ENCODE results near the gene MRPS6.

DNA sequence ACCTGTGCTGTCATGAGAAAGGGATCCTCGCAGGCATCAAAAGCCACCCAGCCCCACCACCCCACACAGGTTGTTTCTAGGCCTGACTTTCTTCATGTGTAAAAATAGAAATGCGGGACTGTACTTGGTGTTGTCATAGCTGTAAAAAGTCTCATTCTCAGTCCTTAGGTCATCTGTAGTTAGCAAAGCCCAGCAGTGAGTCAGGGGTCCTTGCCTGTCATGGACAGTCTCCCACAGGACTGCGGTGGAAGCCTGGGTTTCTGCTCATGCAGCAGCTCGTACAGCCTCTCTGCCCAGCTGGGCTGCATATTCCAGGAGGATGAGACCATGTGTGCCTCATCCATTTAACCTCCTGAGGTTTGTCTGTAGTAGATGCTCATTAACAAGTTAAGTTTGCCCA, 58.2 kb downstream of the MRPS6 start:
- TF ChIP-seq, protein P1, sequence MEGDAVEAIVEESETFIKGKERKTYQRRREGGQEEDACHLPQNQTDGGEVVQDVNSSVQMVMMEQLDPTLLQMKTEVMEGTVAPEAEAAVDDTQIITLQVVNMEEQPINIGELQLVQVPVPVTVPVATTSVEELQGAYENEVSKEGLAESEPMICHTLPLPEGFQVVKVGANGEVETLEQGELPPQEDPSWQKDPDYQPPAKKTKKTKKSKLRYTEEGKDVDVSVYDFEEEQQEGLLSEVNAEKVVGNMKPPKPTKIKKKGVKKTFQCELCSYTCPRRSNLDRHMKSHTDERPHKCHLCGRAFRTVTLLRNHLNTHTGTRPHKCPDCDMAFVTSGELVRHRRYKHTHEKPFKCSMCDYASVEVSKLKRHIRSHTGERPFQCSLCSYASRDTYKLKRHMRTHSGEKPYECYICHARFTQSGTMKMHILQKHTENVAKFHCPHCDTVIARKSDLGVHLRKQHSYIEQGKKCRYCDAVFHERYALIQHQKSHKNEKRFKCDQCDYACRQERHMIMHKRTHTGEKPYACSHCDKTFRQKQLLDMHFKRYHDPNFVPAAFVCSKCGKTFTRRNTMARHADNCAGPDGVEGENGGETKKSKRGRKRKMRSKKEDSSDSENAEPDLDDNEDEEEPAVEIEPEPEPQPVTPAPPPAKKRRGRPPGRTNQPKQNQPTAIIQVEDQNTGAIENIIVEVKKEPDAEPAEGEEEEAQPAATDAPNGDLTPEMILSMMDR (IDR thresholded peaks at IDR 0.05) = no peak
- no peak for TF ChIP-seq POLR2A (IDR thresholded peaks at IDR 0.05)

Data from vagina (tissue), 2 donors.